GM12892 (cell line): Measurements from ENCODE around the gene SELENOM.

Source experiments
- POLR2A ChIP-seq: IDR thresholded peaks from 2 replicates; pipeline ENCODE4 v1.6.1; 2011; ENCODE audit warnings: low read depth, low read length, control low read depth
- POLR2AphosphoS5 ChIP-seq: IDR thresholded peaks from 2 replicates; pipeline ENCODE4 v1.6.1; 2011; ENCODE audit warnings: low read depth, low read length, control low read depth

DNA sequence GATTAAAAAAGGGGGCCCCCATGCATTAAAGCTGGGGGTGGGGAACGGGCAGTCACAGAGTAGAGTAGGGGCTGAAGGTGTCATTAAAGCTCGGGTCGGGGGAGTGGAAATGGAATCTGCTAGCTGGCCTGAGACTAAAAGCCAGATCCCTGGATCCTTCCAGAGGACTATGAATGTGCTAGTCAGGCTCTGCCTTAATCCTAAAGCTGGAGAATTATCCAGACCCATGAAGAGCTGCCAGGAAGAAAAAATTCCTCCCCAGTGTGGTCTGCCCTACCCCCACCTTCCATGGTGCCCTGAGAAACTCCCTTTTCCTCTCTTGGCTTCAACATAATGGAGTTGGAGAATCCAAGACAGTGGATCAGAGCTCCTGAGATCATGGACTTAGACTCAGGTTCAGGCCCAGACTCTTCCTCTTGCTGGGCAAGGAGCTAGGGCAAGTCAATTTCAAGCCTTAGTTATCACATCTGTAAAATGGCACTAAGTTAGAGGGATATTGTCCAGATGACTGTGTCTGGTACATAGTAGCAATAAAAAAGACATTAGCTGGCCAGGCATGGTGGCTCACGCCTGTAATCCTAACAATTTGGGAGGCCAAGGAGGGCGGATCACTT lies 50.3 kb downstream of the SELENOM start:
- TF ChIP-seq POLR2AphosphoS5 (no peak), POLR2A (no peak)
